H1 (cell line): ENCODE measurements around the gene USP26. TPM values are rescaled to one million over a fixed set of nuclear protein-coding genes. Genes with fewer than 3 reads are reported as not detected.

Source experiments
- CTCF ChIA-PET: fragments of 300-600 bp; sonication (Branson Sonifier 250); formaldehyde crosslinking; loops from one replicate; lab custom pipeline; 2021; ENCODE audit not compliant: partially characterized antibody; lab: Charles Lee
- POLR2A ChIA-PET: fragments of 300-600 bp; sonication (Branson Sonifier 250); formaldehyde crosslinking; loops from one replicate; lab custom pipeline; 2021; ENCODE audit warnings: inconsistent platforms; ENCODE audit not compliant: partially characterized antibody; lab: Charles Lee
- DNase-seq, 2 experiments: peaks; one replicate each; pipeline versions ENCODE4 v3.0.0 to v3.0.0-alpha.2; 2010 to 2022; ENCODE audit warnings: low spot score in 2 of 2, low read depth in 1 of 2, mixed read lengths in 1 of 2
- FAIRE-seq: peaks from 2 replicates; lab custom pipeline; 2011; peaks lifted over from hg19 to GRCh38; lab: Jason Lieb, UNC
- H2AFZ ChIP-seq: 2 replicates; pipeline ENCODE4 v1.8.1; 2012; ENCODE audit warnings: low read length, inconsistent platforms
- H2AK5ac ChIP-seq: 2 replicates; pipeline ENCODE4 v1.6.1; 2013; ENCODE audit warnings: low read depth, low read length
- H2BK120ac ChIP-seq: replicated peaks from 2 replicates; pipeline ENCODE3; 2013; ENCODE audit warnings: low read depth, low read length, inconsistent platforms
- H2BK12ac ChIP-seq: 2 replicates; pipeline ENCODE4 v1.6.1; 2013; ENCODE audit warnings: low read depth, low read length
- H2BK15ac ChIP-seq: 2 replicates; pipeline ENCODE4 v1.6.1; 2013; ENCODE audit warnings: low read length
- H2BK20ac ChIP-seq: 2 replicates; pipeline ENCODE4 v1.6.1; 2013; ENCODE audit warnings: low read length
- H2BK5ac ChIP-seq: 2 replicates; pipeline ENCODE4 v1.6.1; 2013; ENCODE audit warnings: low read depth, low read length
- H3K14ac ChIP-seq: 2 replicates; pipeline ENCODE4 v1.6.1; 2013; ENCODE audit warnings: inconsistent platforms; ENCODE audit not compliant: insufficient read length
- H3K18ac ChIP-seq: 2 replicates; pipeline ENCODE4 v1.6.1; 2013; ENCODE audit warnings: low read length; ENCODE audit errors: extremely low read depth
- H3K23ac ChIP-seq: 2 replicates; pipeline ENCODE4 v1.6.1; 2013; ENCODE audit warnings: inconsistent platforms; ENCODE audit not compliant: insufficient read length
- H3K23me2 ChIP-seq: 2 replicates; pipeline ENCODE4 v1.6.1; 2013; ENCODE audit warnings: low read depth, low read length
- H3K27ac ChIP-seq: 2 replicates; pipeline ENCODE4 v1.6.1; 2011; ENCODE audit warnings: low read depth, low read length, inconsistent platforms
- H3K27me3 ChIP-seq, 4 experiments: replicated peaks in 1 of 4; 1 replicate in 1 of 4; 2 replicates in 3 of 4; pipeline versions ENCODE4 v1.6.1 to v1.8.1; 2011 to 2013; ENCODE audit warnings: low read length in 3 of 4, mild to moderate bottlenecking in 3 of 4, inconsistent platforms in 2 of 4, mixed read lengths in 2 of 4, moderate library complexity in 1 of 4; ENCODE audit not compliant: control insufficient read depth in 3 of 4, insufficient read depth in 3 of 4; ENCODE audit errors: extremely low read depth in 1 of 4
- H3K36me3 ChIP-seq, 4 experiments: 2 replicates each; pipeline versions ENCODE4 v1.6.1 to v1.8.1; 2011 to 2013; ENCODE audit warnings: mild to moderate bottlenecking in 4 of 4, low read length in 3 of 4, moderate library complexity in 2 of 4, control low read depth in 1 of 4, inconsistent platforms in 1 of 4; ENCODE audit not compliant: insufficient read depth in 4 of 4, control insufficient read depth in 2 of 4
- H3K4ac ChIP-seq: replicated peaks from 2 replicates; pipeline ENCODE3; 2013; ENCODE audit warnings: low read length, low read depth, mixed read lengths, inconsistent platforms; ENCODE audit not compliant: insufficient read length
- H3K4me1 ChIP-seq, 4 experiments: replicated peaks in 1 of 4; 1 replicate in 1 of 4; 2 replicates in 3 of 4; pipeline versions ENCODE4 v1.6.1 to v1.8.1; 2011 to 2013; ENCODE audit warnings: low read length in 3 of 4, inconsistent platforms in 2 of 4, mixed read lengths in 1 of 4; ENCODE audit not compliant: insufficient read depth in 4 of 4, control insufficient read depth in 3 of 4
- H3K4me2 ChIP-seq, 2 experiments: 2 replicates each; pipeline versions ENCODE4 v1.6.1 to v1.8.1; 2011 to 2013; ENCODE audit warnings: low read depth in 2 of 2, low read length in 2 of 2, control low read depth in 1 of 2, inconsistent platforms in 1 of 2, mild to moderate bottlenecking in 1 of 2; ENCODE audit not compliant: insufficient read depth in 1 of 2
- H3K4me3 ChIP-seq, 4 experiments: fragments of 200-600, 300-600 bp in 1 of 4; sonication (generic), shearing (Covaris generic), sonication (Bioruptor Twin) in 1 of 4; 2 replicates each; pipeline versions ENCODE4 v1.5.1 to v1.8.1; 2011 to 2016; ENCODE audit warnings: low read length in 4 of 4, low read depth in 3 of 4, control low read depth in 2 of 4, inconsistent platforms in 2 of 4, mild to moderate bottlenecking in 2 of 4, mixed read lengths in 1 of 4, moderate library complexity in 1 of 4; ENCODE audit not compliant: insufficient read depth in 2 of 4; ENCODE audit errors: extremely low read depth in 1 of 4
- H3K56ac ChIP-seq: replicated peaks from 2 replicates; pipeline ENCODE3; 2013; ENCODE audit warnings: low read depth, mild to moderate bottlenecking, mixed read lengths, low read length, inconsistent platforms; ENCODE audit not compliant: insufficient read length
- H3K79me1 ChIP-seq: 2 replicates; pipeline ENCODE4 v1.6.1; 2013; ENCODE audit warnings: low read depth, low read length, control low read depth
- H3K79me2 ChIP-seq, 2 experiments: 2 replicates each; pipeline versions ENCODE4 v1.6.1 to v1.8.1; 2012 to 2013; ENCODE audit warnings: low read length in 2 of 2, mild to moderate bottlenecking in 2 of 2, inconsistent platforms in 1 of 2; ENCODE audit not compliant: insufficient read depth in 2 of 2, control insufficient read depth in 1 of 2
- H3K9ac ChIP-seq, 4 experiments: replicated peaks in 1 of 4; 1 replicate in 1 of 4; 2 replicates in 3 of 4; pipeline versions ENCODE4 v1.6.1 to v1.8.1; 2011 to 2013; ENCODE audit warnings: low read depth in 3 of 4, low read length in 3 of 4, control low read depth in 2 of 4, mild to moderate bottlenecking in 2 of 4, moderate library complexity in 2 of 4, inconsistent platforms in 1 of 4; ENCODE audit errors: extremely low read depth in 1 of 4
- H3K9me3 ChIP-seq, 2 experiments: 2 replicates each; pipeline versions ENCODE4 v1.6.1 to v1.8.1; 2012 to 2013; ENCODE audit warnings: mild to moderate bottlenecking in 2 of 2, moderate library complexity in 2 of 2, control low read depth in 1 of 2, inconsistent platforms in 1 of 2, low read depth in 1 of 2, low read length in 1 of 2, mixed read lengths in 1 of 2; ENCODE audit not compliant: insufficient read depth in 2 of 2
- H4K20me1 ChIP-seq, 2 experiments: replicated peaks in 1 of 2; 2 replicates each; pipeline versions ENCODE3 to v1.8.1; 2011 to 2013; ENCODE audit warnings: inconsistent platforms in 2 of 2, low read length in 2 of 2, mild to moderate bottlenecking in 1 of 2; ENCODE audit not compliant: insufficient read depth in 2 of 2, control insufficient read depth in 1 of 2
- H4K5ac ChIP-seq: 2 replicates; pipeline ENCODE4 v1.6.1; 2013; ENCODE audit warnings: low read length, low read depth, mixed read lengths, inconsistent platforms; ENCODE audit not compliant: insufficient read length
- H4K8ac ChIP-seq: 2 replicates; pipeline ENCODE4 v1.8.0; 2013; ENCODE audit warnings: mild to moderate bottlenecking, moderate library complexity, low read length, inconsistent platforms; ENCODE audit not compliant: insufficient read depth; ENCODE audit errors: extremely low read depth
- H4K91ac ChIP-seq: replicated peaks from 2 replicates; pipeline ENCODE3; 2013; ENCODE audit warnings: low read length, mixed read lengths, inconsistent platforms; ENCODE audit not compliant: insufficient read length
- ASH2L ChIP-seq: fragments of 200-600, 300-600 bp; sonication (generic); IDR thresholded peaks from one replicate; pipeline ENCODE4 v1.7.1; 2017; ENCODE audit warnings: low read length
- RBBP5 ChIP-seq: IDR thresholded peaks from 2 replicates; pipeline ENCODE4 v1.7.1; 2012; ENCODE audit warnings: low read depth, mild to moderate bottlenecking, inconsistent platforms, low read length, moderate library complexity, borderline replicate concordance
- TEAD4 ChIP-seq: IDR thresholded peaks from 2 replicates; pipeline ENCODE4 v1.6.1; 2012; ENCODE audit warnings: low read depth, low read length, inconsistent platforms, mixed read lengths
- polyA plus RNA-seq, 7 experiments: library from polyadenylated mRNA; depleted of rRNA in 3 of 7; stranded (reverse) in 5 of 7; unstranded in 2 of 7; fragments of >200 nt in 5 of 7; fragments of 200-250 nt in 2 of 7; gene quantifications; 1 replicate in 5 of 7; 2 replicates in 1 of 7; 4 replicates in 1 of 7; pipeline versions ENCODE4 v1.2.1 to v1.2.3, GENCODE V29; 2011 to 2013; ENCODE audit warnings: missing spikeins in 2 of 7, mixed read lengths in 2 of 7
- total RNA-seq: library from RNA; stranded (reverse); fragmentation: NEBNext Ultra II Directional; extraction: Animal tissue kit (Norgen Biotek cat#: 25700); gene quantifications from 2 replicates; pipeline ENCODE4 v1.2.1, GENCODE V29; 2021

Gene USP26
- total and polyA plus RNA-seq, 2 of the 8 experiments (the other 6 are each of a cell fraction or from before 2014, with no cell fraction given): not detected

- CTCF ChIA-PET: no interaction called here
- FAIRE-seq: no peak
- H3K4ac ChIP-seq: no peak overlapping the region
Observed at GRCh38 chrX:133090236-133090809, 6.6 kb downstream of the USP26 start.

More at GRCh38 chrX:133090236-133090809, 6.6 kb downstream of the USP26 start:
- Histone ChIP-seq H3K79me2 (no peaks in the 10 kb centered on the region), H3K56ac (no peak overlapping the region), H3K23me2 (no peaks in the 10 kb centered on the region), H3K36me3 (no peaks in the 10 kb centered on the region), H3K14ac (no peak overlapping the region), H3K18ac (no peak overlapping the region), H4K20me1 (no peaks in the 10 kb centered on the region), H2BK20ac (no peak overlapping the region), H2AK5ac (no peak overlapping the region), H3K4me1 (no peaks in the 10 kb centered on the region), H2AFZ (no peak overlapping the region), H2BK15ac (no peak overlapping the region), H3K4me3 (no peak overlapping the region), H2BK12ac (no peak overlapping the region), H3K27me3 (no peaks in the 10 kb centered on the region), H3K4me2 (no peak overlapping the region), H2BK120ac (no peak overlapping the region), H4K91ac (no peak overlapping the region), H3K9me3 (no peaks in the 10 kb centered on the region), H3K27ac (no peak overlapping the region), H3K9ac (no peak overlapping the region), H4K5ac (no peak overlapping the region), H3K23ac (no peak overlapping the region), H3K79me1 (no peaks in the 10 kb centered on the region), H4K8ac (no peak overlapping the region), H2BK5ac (no peak overlapping the region)
- TF ChIP-seq TEAD4: no peak
- TF ChIP-seq RBBP5: no peak
- TF ChIP-seq ASH2L: no peak
- POLR2A ChIA-PET: no interaction called here
- DNase-seq: no peak
